Lower leg skin (tissue), 3 donors: ENCODE results near the gene PARP9.

Experiments
- CTCF ChIP-seq, 3 donors: fragments of 450-650 bp; IDR thresholded peaks; one replicate each; pipeline ENCODE4 v1.5.1; 2016; ENCODE audit warnings: antibody characterized with exemption in 3 of 3, mild to moderate bottlenecking in 3 of 3, moderate library complexity in 2 of 3
- POLR2A ChIP-seq, 2 donors: fragments of 450-650 bp; IDR thresholded peaks; one replicate each; pipeline ENCODE4 v1.6.1; 2016 to 2017; ENCODE audit warnings: antibody characterized with exemption in 2 of 2, mild to moderate bottlenecking in 1 of 2, moderate library complexity in 1 of 2

- no peak for TF ChIP-seq CTCF (IDR thresholded peaks at IDR 0.05)
- no peak for TF ChIP-seq POLR2A (IDR thresholded peaks at IDR 0.05)
Measured at GRCh38 chr3:122598556-122598955, 34.5 kb upstream of the PARP9 start.
